Bronchial smooth muscle cell (primary cell): ENCODE results near the gene CRYBG3. TPM values are rescaled to one million over a fixed set of nuclear protein-coding genes. Genes with fewer than 3 reads are reported as not detected.

Experiments used
- total RNA-seq: library from RNA; depleted of rRNA; stranded (reverse); fragments of >200 nt; gene quantifications from 2 replicates; pipeline ENCODE4 v1.2.1, GENCODE V29; 2014

CRYBG3 gene
- total RNA-seq = 27.0 and 28.9 TPM in 2 replicates

DNA sequence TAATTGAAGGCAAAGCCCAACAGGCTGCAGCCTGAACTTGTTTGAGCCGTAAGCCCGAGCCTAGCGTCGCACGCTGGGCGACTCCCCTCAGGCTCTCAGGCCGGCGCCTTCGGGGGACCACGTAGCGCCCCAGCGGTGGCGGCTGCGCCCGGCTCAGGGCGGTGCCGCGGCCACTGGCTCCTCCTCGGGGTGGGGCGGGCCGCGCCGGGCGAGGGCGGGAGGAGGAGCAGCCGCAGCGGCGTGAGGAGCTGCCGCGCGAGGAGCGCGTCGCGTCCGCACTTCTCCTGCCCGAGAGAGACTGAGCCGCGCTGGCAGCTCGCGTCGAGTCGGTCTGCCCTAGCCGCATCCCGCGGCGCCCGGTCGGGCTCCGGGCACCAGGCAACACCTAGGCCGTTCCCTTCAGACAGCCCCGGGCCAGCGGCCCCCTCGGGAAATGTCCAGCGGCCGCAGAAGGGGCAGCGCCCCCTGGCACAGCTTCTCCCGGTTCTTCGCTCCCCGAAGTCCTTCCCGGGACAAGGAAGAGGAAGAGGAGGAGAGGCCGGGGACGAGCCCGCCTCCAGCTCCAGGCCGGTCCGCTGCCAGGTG, at the start of gene CRYBG3:
TSS of gene CRYBG3 (plus strand) at position 238 of the 585 bp plus-strand sequence. CDS start at position 434, 196 bp downstream.

GRCh38 chr3:97971679-97972567, 150.1 kb downstream of the CRYBG3 start, which contains the start of gene RIOX2:
Gene RIOX2 (minus strand): TSS chr3:97972431. CDS start chr3:97967593, 4,838 bp downstream.

Other genes with a start within 250 kb of the CRYBG3 start
- gene ARL6, start 57.3 kb upstream of the CRYBG3 start, total RNA-seq = 5.2 and 6.8 TPM in 2 replicates
- 26.9 and 27.7 TPM in 2 replicates for gene RIOX2, start 150.4 kb downstream of the CRYBG3 start, total RNA-seq
- not detected in 2 replicates for gene GABRR3, start 213.3 kb downstream of the CRYBG3 start, total RNA-seq